MCF 10A (cell line): ENCODE measurements around the gene RASD1. TPM values are rescaled to one million over a fixed set of nuclear protein-coding genes. Genes with fewer than 3 reads are reported as not detected.

Source experiments
- BruUV-seq: library from RNA; stranded (reverse); fragments of 400-500 nt; replicated peaks from 2 replicates; lab custom pipeline; 2021; lab: Mats Ljungman, UMichigan
- CTCF ChIA-PET: fragments of 300-600 bp; sonication (Branson Sonifier 250); formaldehyde crosslinking; extraction: SDS; loops from one replicate; lab custom pipeline; 2021; ENCODE audit warnings: antibody characterized with exemption, inconsistent platforms; lab: Yijun Ruan, JAX
- POLR2A ChIA-PET: fragments of 300-600, 350-650 bp; sonication (Branson Sonifier 250); formaldehyde crosslinking; extraction: SDS; loops from one replicate; lab custom pipeline; 2020; ENCODE audit warnings: antibody characterized with exemption, inconsistent platforms; lab: Yijun Ruan, JAX
- DNase-seq: peaks from one replicate; pipeline ENCODE4 v3.0.0-alpha.2; 2018; ENCODE audit not compliant: unreplicated experiment
- H3K27ac Mint-ChIP-seq: one replicate; pipeline ENCODE4 v1.8.0; 2022; ENCODE audit warnings: mild to moderate bottlenecking, low read depth, mixed read lengths; ENCODE audit not compliant: unreplicated experiment
- H3K27me3 Mint-ChIP-seq: one replicate; pipeline ENCODE4 v1.8.0; 2022; ENCODE audit warnings: mixed read lengths; ENCODE audit not compliant: insufficient read depth, unreplicated experiment
- H3K36me3 Mint-ChIP-seq: one replicate; pipeline ENCODE4 v1.8.0; 2022; ENCODE audit warnings: mild to moderate bottlenecking, moderate library complexity, mixed read lengths; ENCODE audit not compliant: insufficient read depth, unreplicated experiment
- H3K4me1 Mint-ChIP-seq: one replicate; pipeline ENCODE4 v1.8.0; 2022; ENCODE audit warnings: mixed read lengths; ENCODE audit not compliant: insufficient read depth, unreplicated experiment
- H3K4me3 Mint-ChIP-seq: one replicate; pipeline ENCODE4 v1.8.0; 2022; ENCODE audit warnings: mild to moderate bottlenecking, moderate library complexity, mixed read lengths; ENCODE audit not compliant: unreplicated experiment
- H3K9me3 Mint-ChIP-seq: one replicate; pipeline ENCODE4 v1.8.0; 2022; ENCODE audit warnings: mixed read lengths; ENCODE audit not compliant: unreplicated experiment
- intact Hi-C: fragments of 100-400 bp; cut with micrococcal nuclease; formaldehyde crosslinking; loops from 2 replicates; pipeline ENCODE4 v1.14.1; 2022
- total RNA-seq: library from RNA; stranded (reverse); gene quantifications from 2 replicates; pipeline ENCODE4 v1.2.3, GENCODE V29; 2022
- TF ChIP-seq, protein P1 (sequence below): fragments of 200-600 bp; IDR thresholded peaks from one replicate; pipeline ENCODE4 v1.8.0; 2022; ENCODE audit warnings: antibody characterized with exemption, mild to moderate bottlenecking; ENCODE audit not compliant: unreplicated experiment

The RASD1 gene
- total RNA-seq, 1 experiment from 2014 or later = 0.21 TPM

DNA sequence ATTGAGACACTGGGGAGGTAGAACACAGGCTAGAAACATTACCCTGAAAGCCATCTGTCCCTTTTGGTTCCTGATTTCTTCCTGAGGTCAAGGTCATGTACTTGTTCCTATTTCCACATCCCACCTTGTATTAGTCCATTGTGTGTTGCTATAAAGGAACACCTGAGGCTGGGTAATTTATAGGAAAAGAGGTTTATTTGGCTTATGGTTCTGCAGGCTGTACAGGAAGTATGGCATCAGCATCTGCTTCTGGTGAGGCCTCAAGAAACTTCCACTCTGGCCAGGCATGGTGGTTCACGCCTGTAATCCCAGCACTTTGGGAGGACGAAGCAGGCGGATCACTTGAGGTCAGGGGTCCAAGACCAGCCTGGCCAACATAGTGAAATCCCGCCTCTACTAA, 26.8 kb downstream of the RASD1 start:
- TF ChIP-seq, protein P1, sequence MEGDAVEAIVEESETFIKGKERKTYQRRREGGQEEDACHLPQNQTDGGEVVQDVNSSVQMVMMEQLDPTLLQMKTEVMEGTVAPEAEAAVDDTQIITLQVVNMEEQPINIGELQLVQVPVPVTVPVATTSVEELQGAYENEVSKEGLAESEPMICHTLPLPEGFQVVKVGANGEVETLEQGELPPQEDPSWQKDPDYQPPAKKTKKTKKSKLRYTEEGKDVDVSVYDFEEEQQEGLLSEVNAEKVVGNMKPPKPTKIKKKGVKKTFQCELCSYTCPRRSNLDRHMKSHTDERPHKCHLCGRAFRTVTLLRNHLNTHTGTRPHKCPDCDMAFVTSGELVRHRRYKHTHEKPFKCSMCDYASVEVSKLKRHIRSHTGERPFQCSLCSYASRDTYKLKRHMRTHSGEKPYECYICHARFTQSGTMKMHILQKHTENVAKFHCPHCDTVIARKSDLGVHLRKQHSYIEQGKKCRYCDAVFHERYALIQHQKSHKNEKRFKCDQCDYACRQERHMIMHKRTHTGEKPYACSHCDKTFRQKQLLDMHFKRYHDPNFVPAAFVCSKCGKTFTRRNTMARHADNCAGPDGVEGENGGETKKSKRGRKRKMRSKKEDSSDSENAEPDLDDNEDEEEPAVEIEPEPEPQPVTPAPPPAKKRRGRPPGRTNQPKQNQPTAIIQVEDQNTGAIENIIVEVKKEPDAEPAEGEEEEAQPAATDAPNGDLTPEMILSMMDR = no peak
- Mint-ChIP-seq H3K27ac (no peak overlapping the region), H3K4me1 (peaks cover 5% of the 10 kb centered on the region), H3K9me3 (no peaks in the 10 kb centered on the region), H3K4me3 (no peak overlapping the region), H3K36me3 (no peaks in the 10 kb centered on the region), H3K27me3 (peaks cover 49% of the 10 kb centered on the region)
- CTCF ChIA-PET = interaction anchor here (1.0 kb wide), 1 partner anchor 27 kb away, joined by 3 read pairs; the partner anchor contains the start of gene RASD1
- BruUV-seq = no TSS peak
- intact Hi-C loops = no loop called here
- POLR2A ChIA-PET = no interaction called here
- DNase-seq = no peak

DNA sequence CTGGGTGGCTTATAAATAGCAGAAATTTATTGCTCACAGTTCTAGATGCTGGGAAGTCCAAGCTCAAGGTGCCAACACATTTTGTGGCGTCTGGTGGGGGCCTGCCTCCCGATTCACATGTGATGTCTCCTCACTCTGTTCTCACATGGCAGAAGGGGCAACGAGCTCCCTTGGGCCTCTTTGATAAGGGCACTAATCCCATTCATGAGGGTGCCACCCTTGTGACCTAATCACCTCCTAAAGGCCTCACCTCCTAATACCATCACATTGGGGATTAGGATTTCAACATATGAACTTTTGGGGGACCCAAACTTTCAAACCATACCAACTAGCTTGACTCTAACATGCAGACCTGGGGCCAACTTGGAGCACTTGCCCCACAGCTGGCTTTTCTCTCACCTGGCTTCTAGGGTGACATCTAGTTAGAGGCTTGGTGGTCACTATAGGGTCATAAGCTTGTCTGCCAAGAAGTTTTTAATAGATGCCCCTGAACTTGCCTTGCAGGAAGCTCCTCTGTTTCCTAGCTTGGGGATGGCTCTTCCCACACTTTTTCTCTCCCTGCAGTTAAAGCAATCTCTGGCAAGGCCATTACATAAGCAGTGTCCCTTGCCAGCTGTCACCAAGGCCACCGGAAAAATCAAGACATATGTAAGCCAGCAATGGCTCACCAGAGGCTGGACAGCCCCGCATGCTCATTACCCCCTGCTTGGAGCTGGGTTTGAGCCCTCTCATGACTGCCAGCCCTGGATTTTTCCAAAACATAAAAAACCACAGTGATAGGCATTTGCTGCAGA, 27.8 kb downstream of the RASD1 start:
- Mint-ChIP-seq H3K27me3 (peaks cover 46% of the 10 kb centered on the region), H3K4me3 (no peak overlapping the region), H3K27ac (no peak overlapping the region), H3K4me1 (peaks cover 5% of the 10 kb centered on the region), H3K9me3 (no peaks in the 10 kb centered on the region), H3K36me3 (no peaks in the 10 kb centered on the region)
- no TSS peak for BruUV-seq
- ChIA-PET POLR2A (no interaction called here), CTCF (interaction anchor here (1.0 kb wide), 2 partner anchors 13 to 28 kb away, joined by 3 read pairs; partner anchors contain the start of gene RASD1)
- DNase-seq = no peak
- TF ChIP-seq, protein P1 = no peak
- intact Hi-C loops = no loop called here

DNA sequence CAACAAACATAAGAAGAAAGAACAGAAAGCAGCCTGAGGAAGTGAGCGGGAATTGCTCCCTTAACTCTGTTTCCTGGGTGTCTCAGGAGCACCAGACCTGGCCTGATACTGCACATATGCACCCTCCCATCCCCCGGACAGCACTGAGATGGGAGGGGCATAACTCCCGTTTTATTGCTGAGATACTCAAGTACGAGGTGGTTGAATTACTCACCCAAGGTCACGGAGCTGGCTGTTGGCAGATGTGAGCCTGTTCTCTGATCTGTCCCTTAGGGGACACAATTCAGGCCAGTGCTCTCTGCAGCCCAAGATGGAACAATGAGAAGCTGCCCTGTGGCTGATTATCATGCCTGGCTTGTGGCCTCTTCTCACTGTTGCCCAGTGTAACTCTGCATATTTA, 28.5 kb downstream of the RASD1 start:
- DNase-seq = no peak
- TF ChIP-seq, protein P1 = no peak
- H3K4me3 Mint-ChIP-seq = no peak overlapping the region
- ChIA-PET CTCF (interaction anchor here (1.0 kb wide), 1 partner anchor 12 kb away, joined by 3 read pairs; no protein-coding TSS in a partner anchor), POLR2A (no interaction called here)
- H3K27me3 Mint-ChIP-seq = peaks cover 39% of the 10 kb centered on the region
- no peaks in the 10 kb centered on the region for H3K36me3 Mint-ChIP-seq
- H3K9me3 Mint-ChIP-seq = no peaks in the 10 kb centered on the region
- no peak overlapping the region for H3K27ac Mint-ChIP-seq
- BruUV-seq = no TSS peak
- intact Hi-C loops = no loop called here
- H3K4me1 Mint-ChIP-seq = peaks cover 5% of the 10 kb centered on the region

DNA sequence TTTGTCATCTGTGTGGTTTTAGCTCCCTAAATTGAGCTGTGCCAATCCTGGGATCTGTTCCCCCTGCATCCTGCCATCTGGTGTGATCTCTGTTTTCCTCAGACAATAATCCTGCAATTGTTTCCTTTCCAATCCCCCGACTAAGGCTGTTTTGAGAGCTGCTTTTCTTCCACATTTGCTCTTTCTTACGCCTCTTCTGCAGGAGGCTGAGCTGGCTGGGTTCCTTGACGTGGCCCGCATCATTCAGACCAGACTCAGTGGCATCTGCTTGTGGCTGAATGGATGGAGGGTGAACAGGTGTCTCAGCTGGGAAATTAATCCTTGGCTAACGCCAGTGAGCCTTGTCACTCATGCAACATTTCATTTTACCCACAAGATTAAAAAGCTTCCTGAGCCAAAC, 29.2 kb downstream of the RASD1 start:
- ChIA-PET POLR2A (interaction anchor here (0.8 kb wide), 1 partner anchor 112 kb away, joined by 3 read pairs; no protein-coding TSS in a partner anchor), CTCF (interaction anchor here (0.6 to 1.2 kb wide), 3 partner anchors 13 to 94 kb away, joined by 3 to 4 read pairs (median 3); no protein-coding TSS in a partner anchor)
- Mint-ChIP-seq H3K27me3 (peaks cover 32% of the 10 kb centered on the region), H3K4me3 (no peak overlapping the region), H3K27ac (no peak overlapping the region), H3K9me3 (no peaks in the 10 kb centered on the region), H3K36me3 (no peaks in the 10 kb centered on the region), H3K4me1 (peaks cover under 1% of the 10 kb centered on the region)
- no peak for DNase-seq
- intact Hi-C loops = no loop called here
- TF ChIP-seq, protein P1 = no peak
- BruUV-seq = no TSS peak
